PC-9 (cell line): Measurements from ENCODE around the gene MCM6.

Experiments
- CTCF ChIP-seq: fragments of 200-600 bp; sonication (generic); conservative IDR thresholded peaks from 2 replicates; pipeline ENCODE4 v1.6.1; 2017; ENCODE audit warnings: mixed run types, antibody characterized with exemption, mild to moderate bottlenecking, moderate library complexity
- EZH2 ChIP-seq: fragments of 200-600 bp; sonication (generic); IDR thresholded peaks from 2 replicates; pipeline ENCODE4 v1.8.0; 2017; ENCODE audit warnings: antibody characterized with exemption, low read depth

DNA sequence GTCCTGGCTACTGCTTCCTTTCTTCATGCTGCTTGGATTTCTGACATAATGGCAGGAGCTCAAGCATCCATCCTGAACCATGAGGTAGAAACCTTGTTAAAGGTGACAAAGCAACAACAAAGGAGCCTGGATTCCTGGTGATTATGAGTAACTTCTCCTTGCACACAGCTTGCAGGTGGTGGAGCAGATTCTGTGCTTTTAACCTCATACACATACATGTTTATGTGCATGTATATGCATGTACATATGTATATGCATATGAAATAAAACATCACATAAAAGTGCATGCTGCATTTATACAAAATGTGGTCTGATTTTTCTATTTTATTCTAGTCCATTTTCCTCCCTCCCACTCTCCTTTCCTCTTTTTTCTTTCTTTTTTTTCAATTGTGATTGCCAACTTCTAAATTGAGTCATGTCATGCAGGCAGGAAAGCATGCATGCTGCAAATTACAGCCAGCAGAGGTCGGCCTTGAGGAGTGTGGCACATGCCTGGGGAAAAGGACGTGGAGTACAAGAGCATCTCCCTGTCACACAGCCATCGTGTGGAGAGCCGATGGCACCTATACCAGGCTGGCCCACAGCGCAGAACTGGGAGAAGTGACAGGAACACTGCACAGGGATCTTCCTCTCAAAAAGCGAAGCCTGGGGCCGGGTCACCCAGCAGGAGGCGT, 57.2 kb downstream of the MCM6 start:
- TF ChIP-seq CTCF (peak; percentile 49; the same call in 1 of the 2 replicates), EZH2 (no peak)
